Measurements from ENCODE around the gene PAPSS1.

PAPSS1 gene

DNA sequence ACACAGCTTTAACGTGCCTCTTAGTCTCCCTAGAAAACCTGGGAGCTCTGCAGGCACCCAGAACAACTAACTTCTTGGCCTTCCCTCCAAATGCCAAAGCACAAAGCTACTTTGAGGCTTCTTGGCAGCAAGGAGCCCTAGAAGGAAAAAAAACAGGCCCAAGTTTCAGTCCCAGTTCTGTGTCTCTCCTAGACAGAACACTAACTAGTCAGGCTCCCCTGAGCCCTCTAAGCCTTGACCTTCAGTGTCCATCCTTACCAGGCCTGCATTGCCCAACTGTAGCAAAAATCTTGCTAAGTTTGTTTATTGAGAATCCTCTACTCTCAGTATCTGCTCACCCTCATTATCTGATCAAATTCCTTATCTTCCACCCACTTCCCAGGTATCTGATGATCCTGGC, 79.2 kb downstream of the PAPSS1 start:
- TF ChIP-seq ZNF274 (IDR thresholded peaks at IDR 0.05; ENCODE audit: low read depth, low read length): no peak

DNA sequence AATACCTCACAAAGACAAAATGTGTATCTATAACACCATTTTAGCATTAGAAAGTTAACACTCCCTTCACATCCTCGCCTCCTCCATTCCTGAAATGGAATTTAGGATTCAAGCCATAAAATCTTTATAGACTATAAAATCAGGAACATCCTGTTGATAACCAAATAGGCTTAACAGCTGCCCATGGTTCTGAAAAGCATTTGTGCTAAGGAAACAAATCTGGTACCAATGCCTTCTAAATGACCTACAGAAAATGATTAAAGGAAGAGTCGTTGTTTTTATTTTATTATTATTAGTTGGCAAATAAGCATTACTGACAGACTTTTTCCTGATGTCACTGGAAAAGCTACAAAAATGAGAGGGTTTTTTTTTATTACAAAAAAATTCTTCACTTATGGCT, 79.8 kb downstream of the PAPSS1 start:
- no peak for TF ChIP-seq ZNF274 (IDR thresholded peaks at IDR 0.05; ENCODE audit: low read depth, low read length)
- H3K4me3 ChIP-seq (ENCODE audit: low read length): no peak overlapping the region

More for the DNA sequence above, 79.2 kb downstream of the PAPSS1 start:
- H3K4me3 ChIP-seq (ENCODE audit: low read length): no peak overlapping the region

GRCh38 chr4:107635735-107636134, 84.3 kb downstream of the PAPSS1 start:
- TF ChIP-seq ZNF274 (IDR thresholded peaks at IDR 0.05; ENCODE audit: low read depth, low read length): no peak

DNA sequence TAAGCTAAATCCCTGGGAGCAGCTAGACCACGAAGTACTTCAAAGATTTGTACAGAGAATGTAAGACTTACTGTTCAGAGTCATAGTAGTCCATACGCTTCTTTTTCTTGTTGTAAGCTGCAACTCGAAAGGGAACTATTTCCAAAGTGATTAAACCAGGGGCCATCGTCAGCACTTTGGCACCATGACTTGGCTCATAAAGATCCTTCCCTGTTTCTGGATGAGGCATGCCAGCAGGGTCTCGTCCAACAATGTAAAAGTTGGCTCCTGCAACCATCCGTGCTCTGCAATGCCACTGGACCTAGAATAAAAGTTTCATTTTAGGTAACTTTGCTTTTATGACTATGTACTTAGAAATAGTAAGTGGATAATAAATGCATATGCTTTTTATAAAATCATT, 88.5 kb downstream of the PAPSS1 start:
- no peak for TF ChIP-seq ZNF274 (IDR thresholded peaks at IDR 0.05; ENCODE audit: low read depth, low read length)
- H3K4me3 ChIP-seq (ENCODE audit: low read length): no peak overlapping the region

More at GRCh38 chr4:107635735-107636134, 84.3 kb downstream of the PAPSS1 start:
- H3K4me3 ChIP-seq (ENCODE audit: low read length): no peak overlapping the region

- TF ChIP-seq ZNF274 (IDR thresholded peaks at IDR 0.05; ENCODE audit: low read depth, low read length): no peak
- no peak overlapping the region for H3K4me3 ChIP-seq (ENCODE audit: low read length)
Observed at GRCh38 chr4:107630185-107630705, 89.8 kb downstream of the PAPSS1 start.

DNA sequence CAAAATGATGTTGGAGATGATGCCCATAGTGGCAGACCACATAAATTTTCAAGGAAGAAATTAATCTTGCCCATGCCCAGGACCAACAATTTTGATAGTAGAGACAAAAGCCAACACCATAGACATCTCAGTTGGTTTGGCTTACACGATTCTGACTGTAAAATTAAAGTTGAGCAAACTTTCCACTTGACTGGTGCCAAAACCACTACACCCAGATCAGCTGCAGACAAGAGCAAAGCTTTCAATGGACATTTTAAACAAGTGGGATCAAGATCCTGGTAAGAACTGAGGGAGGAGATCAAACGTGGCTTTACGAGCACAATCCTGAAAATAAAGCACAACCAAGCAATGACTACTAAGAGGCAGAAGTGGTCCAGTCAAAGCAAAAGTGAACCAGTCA, 90.7 kb downstream of the PAPSS1 start:
- H3K4me3 ChIP-seq (ENCODE audit: low read length): no peak overlapping the region
- TF ChIP-seq ZNF274 (IDR thresholded peaks at IDR 0.05; ENCODE audit: low read depth, low read length): no peak

DNA sequence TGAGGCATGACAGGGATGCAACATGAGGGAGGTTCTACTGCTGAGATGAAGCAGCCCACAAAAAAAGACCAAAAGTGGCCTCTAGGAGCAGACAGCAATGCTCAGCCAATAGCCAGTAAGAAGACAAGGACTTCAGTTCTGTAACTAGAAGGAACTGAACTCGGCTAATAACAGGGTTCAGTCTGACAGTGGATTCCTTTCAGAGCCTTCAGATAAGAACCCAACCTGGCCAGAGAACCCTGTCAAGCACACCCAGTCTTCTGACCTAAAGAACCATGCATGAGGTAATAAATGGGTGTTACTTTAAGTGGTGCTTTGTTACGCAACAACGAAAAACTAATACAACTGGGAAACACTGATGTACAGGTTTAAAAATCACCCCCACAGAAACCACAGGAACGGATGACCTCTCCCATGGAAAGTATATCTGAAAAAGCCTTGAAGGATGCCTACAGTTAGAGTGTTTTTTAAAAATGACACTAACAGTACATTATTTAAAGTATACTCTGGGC, 94.6 kb downstream of the PAPSS1 start:
- no peak for TF ChIP-seq ZNF274 (IDR thresholded peaks at IDR 0.05; ENCODE audit: low read depth, low read length)
- no peak overlapping the region for H3K4me3 ChIP-seq (ENCODE audit: low read length)

GRCh38 chr4:107624024-107624423, 96.0 kb downstream of the PAPSS1 start:
- no peak for TF ChIP-seq ZNF274 (IDR thresholded peaks at IDR 0.05; ENCODE audit: low read depth, low read length)
- no peak overlapping the region for H3K4me3 ChIP-seq (ENCODE audit: low read length)

DNA sequence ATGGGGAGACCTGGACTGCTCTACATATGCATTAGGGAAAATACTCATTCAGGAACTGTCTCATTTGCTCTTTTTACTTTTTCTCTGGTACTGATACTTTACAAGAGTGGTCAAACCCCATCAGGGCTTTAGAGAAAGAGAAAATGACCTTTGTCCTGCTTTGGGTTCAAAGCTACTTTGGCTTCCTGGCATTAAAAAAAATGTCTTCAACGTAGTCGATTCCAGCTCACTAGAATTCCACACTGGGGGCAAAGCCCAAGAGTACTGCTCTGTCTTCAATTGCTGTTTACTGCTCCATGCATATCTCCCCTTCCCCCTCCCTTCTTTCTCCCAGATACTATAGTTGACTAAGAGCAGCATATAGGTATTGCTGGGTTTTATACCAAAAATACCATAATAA, 98.0 kb downstream of the PAPSS1 start:
- no peak for TF ChIP-seq ZNF274 (IDR thresholded peaks at IDR 0.05; ENCODE audit: low read depth, low read length)
- no peak overlapping the region for H3K4me3 ChIP-seq (ENCODE audit: low read length)

- no peak overlapping the region for H3K4me3 ChIP-seq (ENCODE audit: low read length)
- TF ChIP-seq ZNF274 (IDR thresholded peaks at IDR 0.05; ENCODE audit: low read depth, low read length): no peak
Observed at GRCh38 chr4:107619731-107620130, 100.3 kb downstream of the PAPSS1 start.

- TF ChIP-seq ZNF274 (IDR thresholded peaks at IDR 0.05; ENCODE audit: low read depth, low read length): no peak
- no peak overlapping the region for H3K4me3 ChIP-seq (ENCODE audit: low read length)
Observed at GRCh38 chr4:107619066-107619465, 101.0 kb downstream of the PAPSS1 start.

- no peak for TF ChIP-seq ZNF274 (IDR thresholded peaks at IDR 0.05; ENCODE audit: low read depth, low read length)
- no peak overlapping the region for H3K4me3 ChIP-seq (ENCODE audit: low read length)
Observed at GRCh38 chr4:107618656-107619055, 101.4 kb downstream of the PAPSS1 start.

- TF ChIP-seq ZNF274 (IDR thresholded peaks at IDR 0.05; ENCODE audit: low read depth, low read length): no peak
- no peak overlapping the region for H3K4me3 ChIP-seq (ENCODE audit: low read length)
Observed at GRCh38 chr4:107616838-107617389, 103.1 kb downstream of the PAPSS1 start.

DNA sequence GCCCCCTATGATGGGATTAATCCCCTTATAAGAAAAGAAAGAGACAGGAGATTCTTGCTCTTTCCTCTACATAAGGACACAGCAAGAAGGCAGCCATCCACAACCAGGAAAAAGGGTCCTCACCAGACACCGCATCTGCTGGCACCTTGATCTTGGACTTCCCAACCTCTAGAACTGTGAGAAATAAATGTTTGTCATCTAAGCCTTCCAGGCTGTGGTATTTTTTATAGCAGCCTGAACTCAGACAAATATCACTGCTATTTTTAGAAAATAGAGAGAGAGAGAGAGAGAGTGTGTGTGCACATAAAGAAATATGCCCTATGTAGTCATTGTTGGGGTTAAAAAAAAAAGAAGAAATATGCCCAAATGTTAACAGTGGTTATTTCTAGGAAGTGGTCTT, 104.2 kb downstream of the PAPSS1 start:
- no peak overlapping the region for H3K4me3 ChIP-seq (ENCODE audit: low read length)
- TF ChIP-seq ZNF274 (IDR thresholded peaks at IDR 0.05; ENCODE audit: low read depth, low read length): no peak

DNA sequence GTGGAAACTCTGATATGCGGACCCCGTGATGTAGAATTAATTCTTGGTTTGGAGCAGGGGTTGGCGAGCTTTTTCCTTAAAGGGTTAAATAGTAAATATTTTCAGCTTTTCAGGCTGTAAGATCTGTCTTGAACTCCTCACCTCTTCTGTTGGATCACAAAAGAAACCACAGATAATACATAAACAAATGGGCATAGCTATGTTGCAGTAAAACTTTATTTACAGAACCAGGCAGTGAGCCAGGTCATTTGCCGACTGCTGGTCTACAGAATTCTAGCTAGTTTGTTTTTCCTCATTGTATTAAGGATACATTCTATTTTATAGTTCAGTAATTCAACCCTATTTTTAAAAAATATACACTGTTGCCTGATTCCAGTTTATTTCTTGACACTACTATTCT, 116.6 kb downstream of the PAPSS1 start:
- no peak for TF ChIP-seq ZNF274 (IDR thresholded peaks at IDR 0.05; ENCODE audit: low read depth, low read length)
- no peak overlapping the region for H3K4me3 ChIP-seq (ENCODE audit: low read length)

- TF ChIP-seq ZNF274 (IDR thresholded peaks at IDR 0.05; ENCODE audit: low read depth, low read length): no peak
- H3K4me3 ChIP-seq (ENCODE audit: low read length): no peak overlapping the region
Observed at GRCh38 chr4:107600983-107601382, 119.1 kb downstream of the PAPSS1 start.
